SU-DHL-6 (cell line): ENCODE results near the gene GSK3B.

Source experiments
- EZH2phosphoT487 ChIP-seq: fragments of 200-600 bp; sonication (generic), shearing (Covaris generic); conservative IDR thresholded peaks from 2 replicates; pipeline ENCODE4 v1.6.1; 2018; ENCODE audit warnings: mild to moderate bottlenecking, antibody characterized with exemption, low read length, moderate library complexity, mixed read lengths
- TF ChIP-seq, protein P1 (sequence below): fragments of 200-600 bp; sonication (generic); IDR thresholded peaks from one replicate; pipeline ENCODE4 v1.5.1; 2017; ENCODE audit warnings: antibody characterized with exemption, mild to moderate bottlenecking, low read length, moderate library complexity; ENCODE audit not compliant: insufficient read depth, poor library complexity, severe bottlenecking

DNA sequence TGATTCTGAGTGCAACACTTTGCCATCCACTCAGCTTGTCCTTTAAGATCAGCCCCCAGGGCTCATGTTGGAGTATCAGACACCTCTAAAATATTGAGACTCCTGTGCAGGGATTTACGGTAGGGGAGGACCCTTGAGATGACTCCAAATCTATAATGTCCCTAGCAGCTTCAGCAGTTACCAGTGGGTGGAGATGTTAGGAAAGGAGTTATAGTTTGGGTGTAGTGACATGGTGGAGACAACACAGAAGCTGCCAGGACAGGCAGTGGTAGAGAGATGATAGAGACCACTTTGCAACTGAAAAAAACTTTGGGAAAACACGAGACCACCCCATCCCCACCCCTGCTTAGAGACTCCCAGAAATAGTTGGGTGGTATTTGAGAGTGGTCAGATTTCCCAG, 43.3 kb upstream of the GSK3B start:
- TF ChIP-seq, protein P1, sequence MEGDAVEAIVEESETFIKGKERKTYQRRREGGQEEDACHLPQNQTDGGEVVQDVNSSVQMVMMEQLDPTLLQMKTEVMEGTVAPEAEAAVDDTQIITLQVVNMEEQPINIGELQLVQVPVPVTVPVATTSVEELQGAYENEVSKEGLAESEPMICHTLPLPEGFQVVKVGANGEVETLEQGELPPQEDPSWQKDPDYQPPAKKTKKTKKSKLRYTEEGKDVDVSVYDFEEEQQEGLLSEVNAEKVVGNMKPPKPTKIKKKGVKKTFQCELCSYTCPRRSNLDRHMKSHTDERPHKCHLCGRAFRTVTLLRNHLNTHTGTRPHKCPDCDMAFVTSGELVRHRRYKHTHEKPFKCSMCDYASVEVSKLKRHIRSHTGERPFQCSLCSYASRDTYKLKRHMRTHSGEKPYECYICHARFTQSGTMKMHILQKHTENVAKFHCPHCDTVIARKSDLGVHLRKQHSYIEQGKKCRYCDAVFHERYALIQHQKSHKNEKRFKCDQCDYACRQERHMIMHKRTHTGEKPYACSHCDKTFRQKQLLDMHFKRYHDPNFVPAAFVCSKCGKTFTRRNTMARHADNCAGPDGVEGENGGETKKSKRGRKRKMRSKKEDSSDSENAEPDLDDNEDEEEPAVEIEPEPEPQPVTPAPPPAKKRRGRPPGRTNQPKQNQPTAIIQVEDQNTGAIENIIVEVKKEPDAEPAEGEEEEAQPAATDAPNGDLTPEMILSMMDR = no peak
- TF ChIP-seq EZH2phosphoT487 = no peak
